Neural progenitor cell (in vitro differentiated cells): ENCODE measurements around the gene FAM78A.

Source experiments
- EZH2 ChIP-seq: fragments of 200-600 bp; sonication (generic); IDR thresholded peaks from 2 replicates; pipeline ENCODE4 v1.6.1; 2017; ENCODE audit warnings: antibody characterized with exemption, mild to moderate bottlenecking, moderate library complexity
- TF ChIP-seq, protein P1 (sequence below): fragments of 200-600 bp; sonication (generic); IDR thresholded peaks from 2 replicates; pipeline ENCODE4 v1.5.1; 2017; ENCODE audit warnings: antibody characterized with exemption, mild to moderate bottlenecking

DNA sequence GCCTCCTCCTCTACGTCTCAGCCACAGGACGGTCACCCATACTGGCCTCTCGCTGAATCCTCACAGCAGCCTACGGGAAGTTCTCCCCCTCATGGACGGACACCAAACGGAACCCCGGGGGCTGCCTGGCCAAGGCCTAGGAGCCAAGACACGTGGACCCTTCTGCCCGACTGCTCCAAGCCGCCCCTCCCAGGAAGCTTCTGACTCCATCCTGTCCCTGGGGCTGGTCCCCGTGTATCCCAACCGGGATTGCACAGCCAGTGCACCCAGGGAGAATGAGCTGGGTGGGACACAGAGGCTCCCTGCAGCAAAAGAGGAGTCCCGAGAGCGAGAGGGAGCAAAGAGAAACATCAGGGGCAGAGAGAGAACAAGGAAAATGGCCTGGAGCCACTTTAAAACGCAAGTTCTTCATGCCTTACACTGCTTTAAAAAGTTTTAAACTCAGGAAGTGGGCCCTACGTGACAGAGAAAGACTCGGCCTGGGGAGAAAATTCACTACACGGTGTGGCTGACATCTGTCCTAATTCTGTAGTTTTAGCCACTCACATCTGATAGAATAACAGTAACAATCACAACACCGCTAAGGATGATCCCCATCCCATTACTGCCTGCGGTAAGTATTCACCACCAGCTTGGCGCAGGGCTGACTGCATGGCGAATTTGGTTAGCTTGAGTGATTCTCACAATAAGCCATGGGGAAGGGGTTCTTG is 3.0 kb downstream of the FAM78A start:
- TF ChIP-seq, protein P1, sequence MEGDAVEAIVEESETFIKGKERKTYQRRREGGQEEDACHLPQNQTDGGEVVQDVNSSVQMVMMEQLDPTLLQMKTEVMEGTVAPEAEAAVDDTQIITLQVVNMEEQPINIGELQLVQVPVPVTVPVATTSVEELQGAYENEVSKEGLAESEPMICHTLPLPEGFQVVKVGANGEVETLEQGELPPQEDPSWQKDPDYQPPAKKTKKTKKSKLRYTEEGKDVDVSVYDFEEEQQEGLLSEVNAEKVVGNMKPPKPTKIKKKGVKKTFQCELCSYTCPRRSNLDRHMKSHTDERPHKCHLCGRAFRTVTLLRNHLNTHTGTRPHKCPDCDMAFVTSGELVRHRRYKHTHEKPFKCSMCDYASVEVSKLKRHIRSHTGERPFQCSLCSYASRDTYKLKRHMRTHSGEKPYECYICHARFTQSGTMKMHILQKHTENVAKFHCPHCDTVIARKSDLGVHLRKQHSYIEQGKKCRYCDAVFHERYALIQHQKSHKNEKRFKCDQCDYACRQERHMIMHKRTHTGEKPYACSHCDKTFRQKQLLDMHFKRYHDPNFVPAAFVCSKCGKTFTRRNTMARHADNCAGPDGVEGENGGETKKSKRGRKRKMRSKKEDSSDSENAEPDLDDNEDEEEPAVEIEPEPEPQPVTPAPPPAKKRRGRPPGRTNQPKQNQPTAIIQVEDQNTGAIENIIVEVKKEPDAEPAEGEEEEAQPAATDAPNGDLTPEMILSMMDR, result no peak
- TF ChIP-seq EZH2, result no peak
